Lower leg skin (tissue), 4 donors: ENCODE measurements around the gene S1PR3. TPM values are rescaled to one million over a fixed set of nuclear protein-coding genes. Genes with fewer than 3 reads are reported as not detected.
A peak's percentile ranks its signal among the peaks of the same experiment; 100 is the strongest.

Source experiments
- DNase-seq, 2 donors: peaks; one replicate each; pipeline ENCODE4 v3.0.0-alpha.2; 2019; ENCODE audit warnings: low spot score in 2 of 2
- H3K4me3 ChIP-seq: fragments of 200-600 bp; sonication (generic); 2 replicates; pipeline ENCODE4 v1.5.1; 2017; ENCODE audit warnings: mild to moderate bottlenecking, low read depth; ENCODE audit not compliant: poor library complexity, severe bottlenecking
- CTCF ChIP-seq, 3 donors: fragments of 450-650 bp; IDR thresholded peaks; one replicate each; pipeline ENCODE4 v1.5.1; 2016; ENCODE audit warnings: antibody characterized with exemption in 3 of 3, mild to moderate bottlenecking in 3 of 3, moderate library complexity in 2 of 3
- POLR2A ChIP-seq, 2 donors: fragments of 450-650 bp; IDR thresholded peaks; one replicate each; pipeline ENCODE4 v1.6.1; 2016 to 2017; ENCODE audit warnings: antibody characterized with exemption in 2 of 2, mild to moderate bottlenecking in 1 of 2, moderate library complexity in 1 of 2
- WGBS, 2 donors: methylation state at CpG; one replicate each; pipeline ENCODE4 v1.1.5; 2018; 5-methylcytosine and 5-hydroxymethylcytosine counted together
- intact Hi-C: fragments of 100-400 bp; cut with DNase I; formaldehyde crosslinking; loops from one replicate; pipeline ENCODE4 v1.15.0; 2023; ENCODE audit warnings: low total_unique reads
- total RNA-seq, 4 donors: library from RNA; depleted of rRNA; stranded (reverse); fragments of >200 nt; gene quantifications; one replicate each; pipeline ENCODE4 v1.1.0, GENCODE V29; 2016

S1PR3 gene
- total RNA-seq, 4 donors from 2014 or later, result 3.1 to 10.9 (median 7.2) TPM

- H3K4me3 ChIP-seq, result no peak overlapping the region
- DNase-seq, result peak in 1 of 2 donors; percentile 54
- 89 to 90% methylated on average over 13 of the region's 13 CpGs for WGBS, 2 donors
- intact Hi-C loops, result no loop called here
- TF ChIP-seq CTCF (IDR thresholded peaks at IDR 0.05) (no peak), POLR2A (IDR thresholded peaks at IDR 0.05) (no peak)
These were observed 21.2 kb downstream of the S1PR3 start for GRCh38 chr9:89012294-89013042.

GRCh38 chr9:89013660-89014059 is 22.4 kb downstream of the S1PR3 start:
- no peak for TF ChIP-seq CTCF (IDR thresholded peaks at IDR 0.05)
- peak in 1 of 2 donors; percentile 68 for DNase-seq
- 92 to 100% methylated on average over 1 of the region's 1 CpG for WGBS, 2 donors
- intact Hi-C loops, result no loop called here
- no peak overlapping the region for H3K4me3 ChIP-seq

- WGBS, 2 donors, result 90 to 97% methylated on average over 7 of the region's 7 CpGs
These were observed 22.9 kb downstream of the S1PR3 start for GRCh38 chr9:89014153-89014552.

GRCh38 chr9:89015336-89015735 is 24.1 kb downstream of the S1PR3 start:
- intact Hi-C loops, result no loop called here
- no peak overlapping the region for H3K4me3 ChIP-seq
- 85 to 93% methylated on average over 2 of the region's 2 CpGs for WGBS, 2 donors
- no peak for DNase-seq
- TF ChIP-seq CTCF (IDR thresholded peaks at IDR 0.05) (no peak), POLR2A (IDR thresholded peaks at IDR 0.05) (no peak)

More at GRCh38 chr9:89014153-89014552, 22.9 kb downstream of the S1PR3 start:
- DNase-seq, result peak in 1 of 2 donors; percentile 49
- TF ChIP-seq POLR2A (IDR thresholded peaks at IDR 0.05) (no peak), CTCF (IDR thresholded peaks at IDR 0.05) (no peak)
- intact Hi-C loops, result no loop called here
- H3K4me3 ChIP-seq, result no peak overlapping the region

- 85 to 89% methylated on average over 4 of the region's 4 CpGs for WGBS, 2 donors
- no peak overlapping the region for H3K4me3 ChIP-seq
- DNase-seq, result no peak
- intact Hi-C loops, result no loop called here
- TF ChIP-seq POLR2A (IDR thresholded peaks at IDR 0.05) (no peak), CTCF (IDR thresholded peaks at IDR 0.05) (no peak)
These were observed 29.5 kb downstream of the S1PR3 start for GRCh38 chr9:89020754-89021153.
